GM18870 (cell line): ENCODE results near the gene ZFR2.
"Not testable (repeated sequence)": the region's sequence is repeated elsewhere in the genome, so short reads cannot be mapped to it uniquely, and the experiment has no call there.

Experiments
- ATAC-seq: cut with Tn5 transposase; IDR thresholded peaks from one replicate; pipeline ENCODE4 v1.9.1; 2021; ENCODE audit warnings: moderate library complexity; ENCODE audit not compliant: unreplicated experiment

ZFR2 gene

GRCh38 chr19:3816566-3817218 lies 52.1 kb downstream of the ZFR2 start:
- ATAC-seq, result no peak

GRCh38 chr19:3816148-3816547 lies 52.7 kb downstream of the ZFR2 start:
- ATAC-seq, result not testable (repeated sequence)

- ATAC-seq, result no peak
These were observed 54.2 kb downstream of the ZFR2 start for GRCh38 chr19:3814648-3815047.

- no peak for ATAC-seq
These were observed 55.1 kb downstream of the ZFR2 start for GRCh38 chr19:3813473-3814392.

GRCh38 chr19:3810708-3811355 lies 58.0 kb downstream of the ZFR2 start:
- ATAC-seq, result no peak

- no peak for ATAC-seq
These were observed 58.7 kb downstream of the ZFR2 start for GRCh38 chr19:3809881-3810707.

GRCh38 chr19:3808420-3809143 lies 60.3 kb downstream of the ZFR2 start:
- ATAC-seq, result no peak

GRCh38 chr19:3807574-3808354 lies 61.1 kb downstream of the ZFR2 start:
- no peak for ATAC-seq

GRCh38 chr19:3807131-3807480 lies 61.7 kb downstream of the ZFR2 start:
- ATAC-seq, result no peak

GRCh38 chr19:3805859-3806258 lies 63.0 kb downstream of the ZFR2 start:
- ATAC-seq, result no peak

GRCh38 chr19:3804429-3804828 lies 64.4 kb downstream of the ZFR2 start:
- no peak for ATAC-seq

- no peak for ATAC-seq
These were observed 64.9 kb downstream of the ZFR2 start for GRCh38 chr19:3803986-3804385.

GRCh38 chr19:3803114-3803888 lies 65.5 kb downstream of the ZFR2 start:
- no peak for ATAC-seq

GRCh38 chr19:3801412-3802096 lies 67.3 kb downstream of the ZFR2 start:
- ATAC-seq, result no peak

GRCh38 chr19:3800996-3801395 lies 67.8 kb downstream of the ZFR2 start:
- no peak for ATAC-seq

- ATAC-seq, result no peak
These were observed 70.7 kb downstream of the ZFR2 start for GRCh38 chr19:3798137-3798536.

- ATAC-seq, result no peak
These were observed 72.5 kb downstream of the ZFR2 start for GRCh38 chr19:3796358-3796757.

GRCh38 chr19:3793799-3794198 lies 75.0 kb downstream of the ZFR2 start:
- no peak for ATAC-seq
